IMR-90 (cell line): ENCODE results near the gene CAMK2G. TPM values are rescaled to one million over a fixed set of nuclear protein-coding genes. Genes with fewer than 3 reads are reported as not detected.

ENCODE experiments used
- ATAC-seq: fragments of 200-7000 bp; cut with Tn5 transposase; 2 replicates; pipeline ENCODE4 v1.9.1; 2020; ENCODE audit warnings: low read depth, mild to moderate bottlenecking, moderate library complexity
- BruUV-seq: library from RNA; stranded (reverse); fragments of 400-500 nt; replicated peaks from 2 replicates; lab custom pipeline; 2021; lab: Mats Ljungman, UMichigan
- CTCF ChIA-PET: fragments of 300-600 bp; formaldehyde crosslinking; extraction: SDS; loops from one replicate; lab custom pipeline; 2021; ENCODE audit warnings: antibody characterized with exemption; lab: Yijun Ruan, JAX
- POLR2A ChIA-PET: fragments of 300-600 bp; sonication (Branson Sonifier 250); formaldehyde crosslinking; loops from one replicate; lab custom pipeline; 2022; ENCODE audit warnings: antibody characterized with exemption; ENCODE audit not compliant: unreplicated experiment; lab: Charles Lee
- DNase-seq: peaks from one replicate; pipeline ENCODE4 v3.0.0; 2013
- H2AFZ ChIP-seq: replicated peaks from 2 replicates; pipeline ENCODE3; 2013; ENCODE audit warnings: low read length, mild to moderate bottlenecking; ENCODE audit not compliant: poor library complexity
- H2AK5ac ChIP-seq: 2 replicates; pipeline ENCODE4 v1.6.1; 2013; ENCODE audit warnings: low read depth, low read length, inconsistent platforms
- H2AK9ac ChIP-seq: replicated peaks from 2 replicates; pipeline ENCODE3; 2013; ENCODE audit warnings: mild to moderate bottlenecking, low read depth, low read length, moderate library complexity; ENCODE audit not compliant: poor library complexity
- H2BK120ac ChIP-seq: 2 replicates; pipeline ENCODE4 v1.6.1; 2013; ENCODE audit warnings: low read depth, low read length, inconsistent platforms
- H2BK15ac ChIP-seq: 3 replicates; pipeline ENCODE4 v1.6.1; 2013; ENCODE audit warnings: low read depth, low read length, inconsistent platforms
- H2BK20ac ChIP-seq: 2 replicates; pipeline ENCODE4 v1.6.1; 2013; ENCODE audit warnings: low read depth, mild to moderate bottlenecking, inconsistent platforms, low read length, moderate library complexity
- H2BK5ac ChIP-seq: 2 replicates; pipeline ENCODE4 v1.6.1; 2013; ENCODE audit warnings: mild to moderate bottlenecking, low read depth, low read length, inconsistent platforms; ENCODE audit not compliant: poor library complexity, severe bottlenecking
- H3K14ac ChIP-seq: replicated peaks from 2 replicates; pipeline ENCODE4 v1.6.1; 2013; ENCODE audit warnings: low read depth, low read length, inconsistent platforms
- H3K18ac ChIP-seq: 2 replicates; pipeline ENCODE4 v1.6.1; 2013; ENCODE audit warnings: low read depth, low read length, control low read depth
- H3K23ac ChIP-seq: 2 replicates; pipeline ENCODE4 v1.6.1; 2013; ENCODE audit warnings: low read depth, low read length, inconsistent platforms
- H3K27ac ChIP-seq: 2 replicates; pipeline ENCODE4 v1.5.1; 2013; ENCODE audit warnings: mild to moderate bottlenecking, control low read depth, low read length; ENCODE audit not compliant: insufficient read depth
- H3K27me3 ChIP-seq: 2 replicates; pipeline ENCODE4 v1.6.1; 2013; ENCODE audit warnings: low read length; ENCODE audit not compliant: control insufficient read depth, insufficient read depth
- H3K36me3 ChIP-seq: 2 replicates; pipeline ENCODE4 v1.6.1; 2013; ENCODE audit warnings: low read length, mixed read lengths; ENCODE audit not compliant: control insufficient read depth, insufficient read depth
- H3K4ac ChIP-seq: 2 replicates; pipeline ENCODE4 v1.6.1; 2013; ENCODE audit warnings: low read depth, low read length, inconsistent platforms
- H3K4me1 ChIP-seq: 2 replicates; pipeline ENCODE4 v1.6.1; 2013; ENCODE audit warnings: low read length, mixed read lengths; ENCODE audit not compliant: control insufficient read depth, insufficient read depth
- H3K4me2 ChIP-seq: 2 replicates; pipeline ENCODE4 v1.6.1; 2013; ENCODE audit warnings: low read depth, mild to moderate bottlenecking, control low read depth, low read length, moderate library complexity
- H3K4me3 ChIP-seq: 2 replicates; pipeline ENCODE4 v1.5.1; 2013; ENCODE audit warnings: low read depth, mild to moderate bottlenecking, control low read depth, low read length, moderate library complexity; ENCODE audit not compliant: insufficient read depth
- H3K56ac ChIP-seq: 2 replicates; pipeline ENCODE4 v1.6.1; 2013; ENCODE audit warnings: low read length, inconsistent platforms; ENCODE audit not compliant: insufficient read depth; ENCODE audit errors: extremely low read depth
- H3K79me1 ChIP-seq, 2 experiments: 2 replicates each; pipeline ENCODE4 v1.6.1; 2013; ENCODE audit warnings: low read length in 2 of 2, inconsistent platforms in 1 of 2, low read depth in 1 of 2
- H3K9ac ChIP-seq: 2 replicates; pipeline ENCODE4 v1.6.1; 2013; ENCODE audit warnings: low read depth, low read length, control low read depth
- H3K9me1 ChIP-seq: 2 replicates; pipeline ENCODE4 v1.6.1; 2013; ENCODE audit warnings: low read length, inconsistent platforms; ENCODE audit not compliant: insufficient read depth
- H3K9me3 ChIP-seq: 2 replicates; pipeline ENCODE4 v1.6.1; 2013; ENCODE audit warnings: low read length; ENCODE audit not compliant: control insufficient read depth, insufficient read depth
- H4K20me1 ChIP-seq: 2 replicates; pipeline ENCODE4 v1.6.1; 2013; ENCODE audit warnings: low read length, inconsistent platforms; ENCODE audit not compliant: insufficient read depth
- H4K5ac ChIP-seq: 2 replicates; pipeline ENCODE4 v1.6.1; 2013; ENCODE audit warnings: mild to moderate bottlenecking, low read depth, low read length, control low read depth
- H4K8ac ChIP-seq, 2 experiments: 2 replicates each; pipeline ENCODE4 v1.6.1; 2013; ENCODE audit warnings: low read depth in 2 of 2, low read length in 2 of 2, control low read depth in 1 of 2, inconsistent platforms in 1 of 2
- H4K91ac ChIP-seq: 2 replicates; pipeline ENCODE4 v1.6.1; 2013; ENCODE audit warnings: low read depth, low read length, inconsistent platforms; ENCODE audit not compliant: insufficient read depth
- NFE2L2 ChIP-seq: fragments of 150-350 bp; IDR thresholded peaks from 2 replicates; pipeline ENCODE4 v1.6.1; 2016; ENCODE audit warnings: low read depth, mild to moderate bottlenecking, low read length
- SMC3 ChIP-seq: fragments of 150-350 bp; IDR thresholded peaks from 2 replicates; pipeline ENCODE4 v1.6.1; 2016; ENCODE audit warnings: low read depth, mild to moderate bottlenecking, antibody characterized with exemption, low read length, moderate library complexity
- WGBS, 2 experiments: methylation state at CpG; one replicate each; pipeline versions ENCODE4 v1.1.5 to v1.1.7; 2013; ENCODE audit warnings: missing lambda C conversion rate in 2 of 2; ENCODE audit not compliant: insufficient read length in 1 of 2; ENCODE audit errors: extremely low coverage in 2 of 2; 5-methylcytosine and 5-hydroxymethylcytosine counted together
- dilution Hi-C: fragments of 300-500 bp; cut with HindIII; formaldehyde crosslinking; loops from one replicate; pipeline ENCODE4 v1.14.3; 2018; ENCODE audit warnings: low sequenced_read_pairs; ENCODE audit not compliant: unreplicated experiment
- in situ Hi-C: fragments of 300-500 bp; cut with MboI; formaldehyde crosslinking; loops from 3 replicates; pipeline ENCODE4 v1.14.3; 2019; ENCODE audit warnings: low sequenced_read_pairs, inconsistent platforms, mixed read lengths
- intact Hi-C: fragments of 100-400 bp; cut with micrococcal nuclease; formaldehyde crosslinking; loops from 2 replicates; pipeline ENCODE4 v1.10.0; 2022
- polyA plus RNA-seq, 3 experiments: library from polyadenylated mRNA; depleted of rRNA; stranded (reverse); fragments of >200 nt; gene quantifications; 2 replicates each; pipeline ENCODE4 v1.2.3, GENCODE V29; 2012; ENCODE audit warnings: low replicate concordance in 1 of 3
- total RNA-seq: library from RNA; depleted of rRNA; stranded (reverse); fragments of >200 nt; gene quantifications from 2 replicates; pipeline ENCODE4 v1.2.3, GENCODE V29; 2012

The CAMK2G gene
- total and polyA plus RNA-seq, 2 of the 4 experiments (the other 2 are of a cell fraction) = 20.4 to 25.4 TPM

- DNase-seq (peak; percentile 81), ATAC-seq (peak; percentile 90)
- H2AFZ ChIP-seq = no peak overlapping the region
- H3K4me3 ChIP-seq = no peak overlapping the region
- H3K4ac ChIP-seq = peak overlapping the region; percentile 59
- H3K23ac ChIP-seq = peak overlapping the region; percentile 30; the same call in 1 of the 2 replicates
- H3K56ac ChIP-seq = 0 out of 2 replicates have a peak overlapping the region, but pooled peaks have one; percentile 11
- peaks cover 20% of the 10 kb centered on the region; the same call in 1 of the 2 replicates for H3K36me3 ChIP-seq
- peak overlapping the region; percentile 74 for H2BK5ac ChIP-seq
- BruUV-seq = no TSS peak
- peak overlapping the region; percentile 71 for H3K27ac ChIP-seq
- TF ChIP-seq NFE2L2 = 0 out of 2 replicates have a peak, but pooled peaks have one; percentile 50
- no peak for TF ChIP-seq SMC3
- peak overlapping the region in 1 of 2 experiments; percentile 65; a peak in 2 of 4 replicates for H4K8ac ChIP-seq
- peaks cover 27% of the 10 kb centered on the region; the same call in 1 of the 2 replicates for H3K9me1 ChIP-seq
- intact Hi-C loops = no loop called here
- peak overlapping the region; percentile 75 for H2AK5ac ChIP-seq
- peak overlapping the region; percentile 59; the same call in 1 of the 2 replicates for H2BK120ac ChIP-seq
- dilution Hi-C loops = no loop called here
- H2AK9ac ChIP-seq = peak overlapping the region; percentile 86
- POLR2A ChIA-PET = no interaction called here
- H2BK20ac ChIP-seq = peak overlapping the region; percentile 51; the same call in 1 of the 2 replicates
- H3K14ac ChIP-seq = peak overlapping the region; percentile 77
- WGBS, 2 experiments = 100% methylated on average over 1 of the region's 3 CpGs; no CpG with 5 or more reads in 1 of the 2 experiments
- peak overlapping the region; percentile 67 for H4K5ac ChIP-seq
- H3K79me1 ChIP-seq = peaks cover 0 to 18% of the 10 kb centered on the region in 2 experiments; a peak in 3 of 4 replicates
- no peaks in the 10 kb centered on the region for H3K9me3 ChIP-seq
- H3K18ac ChIP-seq = peak overlapping the region; percentile 66; the same call in 1 of the 2 replicates
- H4K20me1 ChIP-seq = 0 out of 2 replicates have a peak, but pooled peaks cover 3% of the 10 kb centered on the region
- H3K27me3 ChIP-seq = no peaks in the 10 kb centered on the region
- H3K4me2 ChIP-seq = no peak overlapping the region
- CTCF ChIA-PET = interaction anchor here (0.7 to 1.1 kb wide), 2 partner anchors 9 to 43 kb away, joined by 3 to 6 read pairs; no protein-coding TSS in a partner anchor
- H4K91ac ChIP-seq = peak overlapping the region; percentile 65; the same call in 1 of the 2 replicates
- H2BK15ac ChIP-seq = peak overlapping the region; percentile 23; the same call in 1 of the 3 replicates
- in situ Hi-C loops = no loop called here
- no peak overlapping the region for H3K9ac ChIP-seq
- peaks cover 15% of the 10 kb centered on the region for H3K4me1 ChIP-seq
These were observed 37.3 kb downstream of the CAMK2G start for GRCh38 chr10:73837072-73837471.
